Mammary epithelial cell (primary cell): ENCODE data around the gene FBXO28.

Experiments used
- CTCF ChIP-seq, 2 donors: IDR thresholded peaks in 1 of 2; conservative IDR thresholded peaks in 1 of 2; 2 replicates each; pipeline ENCODE4 v1.5.1; 2011 to 2012; ENCODE audit warnings: inconsistent platforms in 2 of 2, low read length in 2 of 2, mild to moderate bottlenecking in 2 of 2, control low read depth in 1 of 2, low read depth in 1 of 2; ENCODE audit not compliant: insufficient read depth in 1 of 2; ENCODE audit errors: extremely low read depth in 1 of 2
- EZH2 ChIP-seq: IDR thresholded peaks from 2 replicates; pipeline ENCODE4 v1.6.1; 2012; ENCODE audit warnings: low read length, inconsistent platforms, borderline replicate concordance

GRCh38 chr1:224084867-224085266 is 29.0 kb upstream of the FBXO28 start:
- TF ChIP-seq CTCF (conservative IDR thresholded peaks at IDR 0.05 in 1 of 2, IDR thresholded peaks at IDR 0.05 in 1 of 2; ENCODE audit: extremely low read depth in 1 of 2, insufficient read depth in 1 of 2, low read depth in 1 of 2, low read length in 2 of 2) (no peak), EZH2 (no peak)
